Upper lobe of left lung (tissue), 4 donors: Measurements from ENCODE around the gene CLCN2.

Experiments
- CTCF ChIP-seq, 6 experiments: fragments of 450-650 bp in 4 of 6; fragments of 200-600 bp in 2 of 6; sonication (generic) in 2 of 6; IDR thresholded peaks; one replicate each; pipeline ENCODE4 v1.5.1; 2016 to 2019; ENCODE audit warnings: antibody characterized with exemption in 6 of 6
- POLR2AphosphoS5 ChIP-seq, 2 donors: sonication (generic); formaldehyde crosslinking; IDR thresholded peaks; one replicate each; pipeline ENCODE4 v1.5.1; 2017; ENCODE audit warnings: antibody characterized with exemption in 2 of 2

- peak; percentile 88 to 95 (median 90) for TF ChIP-seq CTCF (IDR thresholded peaks at IDR 0.05)
- peak in 1 of 2 donors; percentile 48 for TF ChIP-seq POLR2AphosphoS5 (IDR thresholded peaks at IDR 0.05)
Measured at GRCh38 chr3:184371570-184372018, 10.2 kb upstream of the CLCN2 start.
